ENCODE data around the gene FRMD5. TPM values are rescaled to one million over a fixed set of nuclear protein-coding genes. Genes with fewer than 3 reads are reported as not detected.

Gene FRMD5
- total RNA-seq, 1 experiment from 2014 or later = 27.2 TPM

GRCh38 chr15:44075535-44075934 is 119.5 kb downstream of the FRMD5 start:
- H3K9me2 ChIP-seq (ENCODE audit: insufficient read depth) = no peaks in the 10 kb centered on the region
- no peaks in the 10 kb centered on the region for H3K4me1 ChIP-seq (ENCODE audit: control insufficient read depth in 1 of 2, insufficient read depth in 2 of 2, low read length in 2 of 2)
- H3K27me3 ChIP-seq (ENCODE audit: insufficient read depth, low read length) = no peaks in the 10 kb centered on the region
- no peak for ATAC-seq
- POLR2A ChIA-PET = no interaction called here
- intact Hi-C loops (cut with micrococcal nuclease) = no loop called here
- H3K27ac ChIP-seq (ENCODE audit: low read depth, low read length) = no peak overlapping the region
- no peaks in the 10 kb centered on the region for H3K9me3 ChIP-seq (ENCODE audit: control insufficient read depth in 1 of 2, insufficient read depth in 1 of 2, low read depth in 1 of 2, low read length in 2 of 2)
- CTCF ChIA-PET = no interaction called here
- H3K79me2 ChIP-seq (ENCODE audit: insufficient read depth, low read length) = peaks cover 65% of the 10 kb centered on the region
- no peak overlapping the region for H2AFZ ChIP-seq (ENCODE audit: low read depth, low read length, poor library complexity, severe bottlenecking)
- no peak overlapping the region for H3K4me3 ChIP-seq (replicated peaks in 1 of 2; ENCODE audit: low read depth in 1 of 2, low read length in 2 of 2)
- RAD21 ChIA-PET (ENCODE audit: low non-redundant PET in 1 of 2, low total read pairs in 2 of 2, uncharacterized antibody in 2 of 2, unreplicated experiment in 2 of 2) = no interaction called here
- TF ChIP-seq YY1 (IDR thresholded peaks at IDR 0.05; ENCODE audit: extremely low read depth, insufficient replicate concordance, low read depth, low read length) (no peak), CEBPB (IDR thresholded peaks at IDR 0.05; ENCODE audit: low read depth) (no peak), RAD21 (IDR thresholded peaks at IDR 0.05; ENCODE audit: low read depth) (no peak), SIN3A (IDR thresholded peaks at IDR 0.05; ENCODE audit: low read depth) (no peak), SRF (IDR thresholded peaks at IDR 0.05; ENCODE audit: low read depth) (no peak), POLR2AphosphoS5 (IDR thresholded peaks at IDR 0.05; ENCODE audit: low read depth, low read length) (no peak), ZNF274 (IDR thresholded peaks at IDR 0.05; ENCODE audit: low read depth, low read length) (no peak), SP1 (IDR thresholded peaks at IDR 0.05; ENCODE audit: low read depth) (no peak), JUND (IDR thresholded peaks at IDR 0.05) (no peak), CBX3 (IDR thresholded peaks at IDR 0.05; ENCODE audit: low read depth) (no peak), EGR1 (IDR thresholded peaks at IDR 0.05; ENCODE audit: low read depth) (no peak), MAX (IDR thresholded peaks at IDR 0.05) (no peak)
- no peaks in the 10 kb centered on the region; a peak in 1 of 4 replicates for H3K36me3 ChIP-seq (ENCODE audit: control insufficient read depth in 1 of 2, insufficient read depth in 2 of 2, low read length in 2 of 2)
- BruUV-seq (replicated peaks) = no TSS peak
- H3K4me2 ChIP-seq (ENCODE audit: low read length) = no peak overlapping the region
- no peak overlapping the region for H3K9ac ChIP-seq (ENCODE audit: low read length)
- H4K20me1 ChIP-seq (ENCODE audit: insufficient read depth) = no peaks in the 10 kb centered on the region
- no peak for DNase-seq (ENCODE audit: low read depth, low spot score)

GRCh38 chr15:44069489-44069888 is 125.6 kb downstream of the FRMD5 start:
- Histone ChIP-seq H3K4me2 (ENCODE audit: low read length) (no peak overlapping the region), H2AFZ (ENCODE audit: low read depth, low read length, poor library complexity, severe bottlenecking) (no peak overlapping the region), H3K27me3 (ENCODE audit: insufficient read depth, low read length) (no peaks in the 10 kb centered on the region), H3K36me3 (ENCODE audit: control insufficient read depth in 1 of 2, insufficient read depth in 2 of 2, low read length in 2 of 2) (no peaks in the 10 kb centered on the region), H3K9me3 (ENCODE audit: control insufficient read depth in 1 of 2, insufficient read depth in 1 of 2, low read depth in 1 of 2, low read length in 2 of 2) (no peaks in the 10 kb centered on the region), H3K9ac (ENCODE audit: low read length) (no peak overlapping the region), H3K79me2 (ENCODE audit: insufficient read depth, low read length) (peaks cover 56% of the 10 kb centered on the region), H4K20me1 (ENCODE audit: insufficient read depth) (peaks cover 4% of the 10 kb centered on the region; the same call in 1 of the 2 replicates), H3K4me3 (replicated peaks in 1 of 2; ENCODE audit: low read depth in 1 of 2, low read length in 2 of 2) (no peak overlapping the region), H3K4me1 (ENCODE audit: control insufficient read depth in 1 of 2, insufficient read depth in 2 of 2, low read length in 2 of 2) (peaks cover 0 to 15% of the 10 kb centered on the region in 2 experiments; a peak in 3 of 4 replicates), H3K9me2 (ENCODE audit: insufficient read depth) (no peaks in the 10 kb centered on the region), H3K27ac (ENCODE audit: low read depth, low read length) (no peak overlapping the region)
- POLR2A ChIA-PET = no interaction called here
- RAD21 ChIA-PET (ENCODE audit: low non-redundant PET in 1 of 2, low total read pairs in 2 of 2, uncharacterized antibody in 2 of 2, unreplicated experiment in 2 of 2) = no interaction called here
- intact Hi-C loops (cut with micrococcal nuclease) = no loop called here
- BruUV-seq (replicated peaks) = no TSS peak
- CTCF ChIA-PET = no interaction called here
- no peak for TF ChIP-seq SIN3A (IDR thresholded peaks at IDR 0.05; ENCODE audit: low read depth)
- no peak for TF ChIP-seq ZBTB33 (IDR thresholded peaks at IDR 0.05; ENCODE audit: extremely low read depth, insufficient replicate concordance, low read length)
- no peak for TF ChIP-seq EGR1 (IDR thresholded peaks at IDR 0.05; ENCODE audit: low read depth)
- no peak for DNase-seq (ENCODE audit: low read depth, low spot score)
- no peak for ATAC-seq
